Activated B cell treated with CpG ODN at 0.5 μM for 24 hours (primary cell): ENCODE results near the gene MESD. TPM values are rescaled to one million over a fixed set of nuclear protein-coding genes. Genes with fewer than 3 reads are reported as not detected.
A peak's percentile ranks its signal among the peaks of the same experiment; 100 is the strongest.

ENCODE experiments used
- ATAC-seq: fragments of 200-7000 bp; cut with Tn5 transposase; one replicate; pipeline ENCODE4 v1.10.0; 2021; ENCODE audit warnings: low read depth, mild to moderate bottlenecking, moderate library complexity
- CTCF ChIA-PET: fragments of 350-600 bp; sonication (Branson Sonifier 250); formaldehyde crosslinking; loops from one replicate; lab custom pipeline; 2021; ENCODE audit warnings: antibody characterized with exemption; lab: Charles Lee
- POLR2A ChIA-PET: fragments of 350-600 bp; sonication (Branson Sonifier 250); formaldehyde crosslinking; loops from one replicate; lab custom pipeline; 2021; ENCODE audit warnings: antibody characterized with exemption; lab: Charles Lee
- DNase-seq: peaks from one replicate; pipeline ENCODE4 v3.0.0; 2022
- H3K27ac Mint-ChIP-seq: one replicate; pipeline ENCODE4 v1.8.0; 2020; ENCODE audit warnings: mixed read lengths
- H3K27me3 Mint-ChIP-seq: one replicate; pipeline ENCODE4 v1.8.0; 2021; ENCODE audit warnings: mixed read lengths
- H3K36me3 Mint-ChIP-seq: one replicate; pipeline ENCODE4 v1.8.0; 2021; ENCODE audit warnings: low read depth, mixed read lengths
- H3K4me1 Mint-ChIP-seq: one replicate; pipeline ENCODE4 v1.8.0; 2021; ENCODE audit warnings: mixed read lengths
- H3K4me3 Mint-ChIP-seq: one replicate; pipeline ENCODE4 v1.8.0; 2020; ENCODE audit warnings: mild to moderate bottlenecking, mixed read lengths
- H3K9me3 Mint-ChIP-seq: one replicate; pipeline ENCODE4 v1.8.0; 2020; ENCODE audit warnings: mixed read lengths
- CTCF ChIP-seq: fragments of 200-600 bp; IDR thresholded peaks from one replicate; pipeline ENCODE4 v1.8.0; 2022; ENCODE audit warnings: antibody characterized with exemption, mild to moderate bottlenecking
- intact Hi-C: fragments of 100-400 bp; cut with micrococcal nuclease; formaldehyde crosslinking; loops from one replicate; pipeline ENCODE4 v1.15.1; 2024
- total RNA-seq: library from RNA; stranded (reverse); gene quantifications from 2 replicates; pipeline ENCODE4 v1.2.3, GENCODE V29; 2022

Gene MESD
- total RNA-seq, 1 donor from 2014 or later = 23.8 TPM

GRCh38 chr15:81026836-81027599 is 37.4 kb upstream of the MESD start:
- H3K36me3 Mint-ChIP-seq = no peaks in the 10 kb centered on the region
- TF ChIP-seq CTCF = no peak
- ChIA-PET POLR2A (interaction anchor here (0.6 kb wide), 1 partner anchor 1043 kb away, joined by 3 read pairs; no protein-coding TSS in a partner anchor), CTCF (no interaction called here)
- no peaks in the 10 kb centered on the region for H3K9me3 Mint-ChIP-seq
- ATAC-seq (no peak), DNase-seq (no peak)
- H3K4me3 Mint-ChIP-seq = no peak overlapping the region
- H3K4me1 Mint-ChIP-seq = peaks cover 27% of the 10 kb centered on the region
- H3K27ac Mint-ChIP-seq = no peak overlapping the region
- intact Hi-C loops = no loop called here
- H3K27me3 Mint-ChIP-seq = no peaks in the 10 kb centered on the region

- ATAC-seq = no peak
- Mint-ChIP-seq H3K4me1 (peaks cover 29% of the 10 kb centered on the region), H3K9me3 (no peaks in the 10 kb centered on the region), H3K27ac (no peak overlapping the region), H3K36me3 (no peaks in the 10 kb centered on the region), H3K27me3 (no peaks in the 10 kb centered on the region), H3K4me3 (no peak overlapping the region)
- ChIA-PET POLR2A (no interaction called here), CTCF (interaction anchor here (1.0 kb wide), 1 partner anchor 240 kb away, joined by 4 read pairs; no protein-coding TSS in a partner anchor)
- intact Hi-C loops = no loop called here
- no peak for TF ChIP-seq CTCF
- no peak for DNase-seq
These were observed 36.2 kb upstream of the MESD start for GRCh38 chr15:81025721-81026370.

- Mint-ChIP-seq H3K4me3 (no peak overlapping the region), H3K27ac (no peak overlapping the region), H3K27me3 (no peaks in the 10 kb centered on the region), H3K36me3 (no peaks in the 10 kb centered on the region), H3K9me3 (no peaks in the 10 kb centered on the region), H3K4me1 (peaks cover 23% of the 10 kb centered on the region)
- CTCF ChIA-PET = interaction anchor here (1.7 kb wide), 1 partner anchor 86 kb away, joined by 3 read pairs; no protein-coding TSS in a partner anchor
- POLR2A ChIA-PET = interaction anchor here (1.9 kb wide), 1 partner anchor 24 kb away, joined by 26 read pairs; the partner anchor contains the start of gene TLNRD1
- no peak for TF ChIP-seq CTCF
- no peak for DNase-seq
- intact Hi-C loops = no loop called here
- no peak for ATAC-seq
These were observed 35.3 kb upstream of the MESD start for GRCh38 chr15:81024936-81025335.

GRCh38 chr15:81024265-81024872 is 34.8 kb upstream of the MESD start:
- Mint-ChIP-seq H3K4me3 (peak overlapping the region; percentile 8), H3K4me1 (peaks cover 18% of the 10 kb centered on the region), H3K36me3 (no peaks in the 10 kb centered on the region), H3K27ac (peak overlapping the region; percentile 91), H3K9me3 (no peaks in the 10 kb centered on the region), H3K27me3 (no peaks in the 10 kb centered on the region)
- DNase-seq (no peak), ATAC-seq (no peak)
- ChIA-PET POLR2A (interaction anchor here (0.6 to 1.9 kb wide), 6 partner anchors 15 to 268 kb away, joined by 3 to 26 read pairs (median 4); partner anchors contain the start of genes MESD and TLNRD1), CTCF (interaction anchor here (0.7 to 1.7 kb wide), 2 partner anchors 45 to 87 kb away, joined by 3 read pairs; no protein-coding TSS in a partner anchor)
- TF ChIP-seq CTCF = no peak
- intact Hi-C loops = no loop called here
